Activated B cell treated with CpG ODN at 0.5 μM for 24 hours (primary cell): ENCODE data around the gene ITPA. TPM values are rescaled to one million over a fixed set of nuclear protein-coding genes. Genes with fewer than 3 reads are reported as not detected.
A peak's percentile ranks its signal among the peaks of the same experiment; 100 is the strongest.

Source experiments
- ATAC-seq: fragments of 200-7000 bp; cut with Tn5 transposase; one replicate; pipeline ENCODE4 v1.10.0; 2021; ENCODE audit warnings: low read depth, mild to moderate bottlenecking, moderate library complexity
- CTCF ChIA-PET: fragments of 350-600 bp; sonication (Branson Sonifier 250); formaldehyde crosslinking; loops from one replicate; lab custom pipeline; 2021; ENCODE audit warnings: antibody characterized with exemption; lab: Charles Lee
- POLR2A ChIA-PET: fragments of 350-600 bp; sonication (Branson Sonifier 250); formaldehyde crosslinking; loops from one replicate; lab custom pipeline; 2021; ENCODE audit warnings: antibody characterized with exemption; lab: Charles Lee
- DNase-seq: peaks from one replicate; pipeline ENCODE4 v3.0.0; 2022
- H3K27ac Mint-ChIP-seq: one replicate; pipeline ENCODE4 v1.8.0; 2020; ENCODE audit warnings: mixed read lengths
- H3K27me3 Mint-ChIP-seq: one replicate; pipeline ENCODE4 v1.8.0; 2021; ENCODE audit warnings: mixed read lengths
- H3K36me3 Mint-ChIP-seq: one replicate; pipeline ENCODE4 v1.8.0; 2021; ENCODE audit warnings: low read depth, mixed read lengths
- H3K4me1 Mint-ChIP-seq: one replicate; pipeline ENCODE4 v1.8.0; 2021; ENCODE audit warnings: mixed read lengths
- H3K4me3 Mint-ChIP-seq: one replicate; pipeline ENCODE4 v1.8.0; 2020; ENCODE audit warnings: mild to moderate bottlenecking, mixed read lengths
- H3K9me3 Mint-ChIP-seq: one replicate; pipeline ENCODE4 v1.8.0; 2020; ENCODE audit warnings: mixed read lengths
- intact Hi-C: fragments of 100-400 bp; cut with micrococcal nuclease; formaldehyde crosslinking; loops from one replicate; pipeline ENCODE4 v1.15.1; 2024
- total RNA-seq: library from RNA; stranded (reverse); gene quantifications from 2 replicates; pipeline ENCODE4 v1.2.3, GENCODE V29; 2022
- TF ChIP-seq, protein P1 (sequence below): fragments of 200-600 bp; IDR thresholded peaks from one replicate; pipeline ENCODE4 v1.8.0; 2022; ENCODE audit warnings: antibody characterized with exemption, mild to moderate bottlenecking

Gene ITPA
- total RNA-seq, 1 donor from 2014 or later, result 84.8 TPM

DNA sequence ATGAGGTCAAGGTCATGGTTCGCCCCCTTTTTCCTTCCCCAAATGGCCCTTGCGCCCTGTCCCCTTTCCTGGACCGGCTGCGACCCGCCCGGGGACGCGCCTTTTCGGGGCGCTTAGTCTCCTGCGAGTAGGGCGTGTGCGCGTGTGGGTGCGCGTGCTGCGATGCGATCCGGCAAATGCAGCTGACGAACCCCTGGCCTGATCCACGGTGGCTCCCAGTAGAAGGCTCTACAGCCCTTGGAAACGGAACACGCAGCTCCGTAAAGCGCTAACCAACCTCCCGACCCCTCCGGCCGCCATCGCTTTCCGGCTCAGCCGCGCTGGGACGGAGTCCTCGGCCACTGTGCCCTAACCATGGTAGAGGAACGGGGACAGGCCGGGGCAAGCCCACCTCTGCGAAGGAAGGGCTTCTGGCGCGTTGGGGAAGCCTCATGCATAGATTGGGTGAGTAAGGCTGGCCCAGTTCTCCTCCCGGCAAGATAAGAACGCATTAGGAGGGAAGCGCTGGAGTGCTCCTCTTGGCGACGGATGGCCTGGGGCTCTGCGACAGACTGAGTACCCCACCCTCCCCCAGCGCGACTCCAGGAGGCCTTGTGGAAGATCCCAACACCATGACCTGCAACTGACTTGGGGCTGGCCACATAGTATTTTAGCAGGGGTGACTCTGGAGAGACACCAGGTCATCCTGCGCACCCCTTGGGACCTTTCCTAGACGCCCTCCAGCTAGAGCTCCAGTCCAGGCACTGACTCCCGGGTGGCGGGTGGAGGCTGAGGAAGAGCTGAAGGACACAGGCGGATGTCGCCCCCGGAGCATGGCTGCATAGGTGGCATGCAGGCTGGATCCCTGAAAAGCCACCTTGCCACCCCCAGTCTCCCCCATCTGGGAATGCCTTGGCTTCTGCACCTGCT is 30.8 kb downstream of the ITPA start:
- H3K9me3 Mint-ChIP-seq, result no peaks in the 10 kb centered on the region
- ATAC-seq (no peak), DNase-seq (no peak)
- TF ChIP-seq, protein P1, sequence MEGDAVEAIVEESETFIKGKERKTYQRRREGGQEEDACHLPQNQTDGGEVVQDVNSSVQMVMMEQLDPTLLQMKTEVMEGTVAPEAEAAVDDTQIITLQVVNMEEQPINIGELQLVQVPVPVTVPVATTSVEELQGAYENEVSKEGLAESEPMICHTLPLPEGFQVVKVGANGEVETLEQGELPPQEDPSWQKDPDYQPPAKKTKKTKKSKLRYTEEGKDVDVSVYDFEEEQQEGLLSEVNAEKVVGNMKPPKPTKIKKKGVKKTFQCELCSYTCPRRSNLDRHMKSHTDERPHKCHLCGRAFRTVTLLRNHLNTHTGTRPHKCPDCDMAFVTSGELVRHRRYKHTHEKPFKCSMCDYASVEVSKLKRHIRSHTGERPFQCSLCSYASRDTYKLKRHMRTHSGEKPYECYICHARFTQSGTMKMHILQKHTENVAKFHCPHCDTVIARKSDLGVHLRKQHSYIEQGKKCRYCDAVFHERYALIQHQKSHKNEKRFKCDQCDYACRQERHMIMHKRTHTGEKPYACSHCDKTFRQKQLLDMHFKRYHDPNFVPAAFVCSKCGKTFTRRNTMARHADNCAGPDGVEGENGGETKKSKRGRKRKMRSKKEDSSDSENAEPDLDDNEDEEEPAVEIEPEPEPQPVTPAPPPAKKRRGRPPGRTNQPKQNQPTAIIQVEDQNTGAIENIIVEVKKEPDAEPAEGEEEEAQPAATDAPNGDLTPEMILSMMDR, result no peak
- intact Hi-C loops, result loop anchor here (2.0 to 5.0 kb wide), 3 partner anchors 21 to 167 kb away; partner anchors contain the start of genes DDRGK1 and DNAAF9
- ChIA-PET POLR2A (interaction anchor here (1.0 to 1.5 kb wide), 2 partner anchors 32 to 576 kb away, joined by 3 read pairs; partner anchors contain the start of gene IDH3B), CTCF (interaction anchor here (0.7 kb wide), 1 partner anchor 22 kb away, joined by 3 read pairs; no protein-coding TSS in a partner anchor)
- peaks cover 48% of the 10 kb centered on the region for H3K27me3 Mint-ChIP-seq
- no peak overlapping the region for H3K27ac Mint-ChIP-seq
- H3K4me3 Mint-ChIP-seq, result peak overlapping the region; percentile 89
- H3K4me1 Mint-ChIP-seq, result peaks cover 7% of the 10 kb centered on the region
- peaks cover 1% of the 10 kb centered on the region for H3K36me3 Mint-ChIP-seq

DNA sequence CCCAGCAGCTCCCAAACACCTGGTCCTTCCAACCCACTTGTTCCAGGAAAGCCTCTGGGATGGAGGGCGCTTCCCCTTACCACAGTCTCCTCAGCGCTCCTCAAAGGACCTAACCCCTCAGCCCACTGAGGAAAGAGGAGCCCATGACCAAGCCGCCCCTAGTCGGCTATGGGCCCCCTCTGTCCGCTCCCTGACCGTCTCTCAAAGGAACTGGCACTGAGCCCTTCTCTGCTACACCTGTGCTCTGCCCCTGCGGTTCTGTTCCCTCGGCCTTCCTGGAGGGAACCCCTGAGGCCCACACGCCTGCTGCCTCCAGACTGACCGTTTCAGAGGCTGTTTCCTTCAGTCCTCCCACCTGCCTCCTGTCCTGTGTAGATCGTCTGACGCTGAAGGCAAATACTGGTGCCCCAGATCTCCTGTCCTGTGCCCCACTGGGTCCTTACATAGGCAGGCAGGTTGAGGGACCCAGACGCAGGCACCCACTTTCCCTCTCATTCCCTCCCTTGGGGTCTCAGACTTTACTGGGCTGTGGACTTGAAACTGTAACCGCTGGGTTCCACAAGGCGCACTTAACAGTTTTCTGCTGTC is 31.6 kb downstream of the ITPA start:
- no peak for DNase-seq
- no peak for ATAC-seq
- Mint-ChIP-seq H3K36me3 (peaks cover 1% of the 10 kb centered on the region), H3K4me1 (peaks cover 7% of the 10 kb centered on the region), H3K4me3 (peak overlapping the region; percentile 12), H3K27me3 (peaks cover 45% of the 10 kb centered on the region), H3K27ac (no peak overlapping the region), H3K9me3 (no peaks in the 10 kb centered on the region)
- POLR2A ChIA-PET, result no interaction called here
- TF ChIP-seq, protein P1, result no peak
- CTCF ChIA-PET, result no interaction called here
- intact Hi-C loops, result no loop called here

DNA sequence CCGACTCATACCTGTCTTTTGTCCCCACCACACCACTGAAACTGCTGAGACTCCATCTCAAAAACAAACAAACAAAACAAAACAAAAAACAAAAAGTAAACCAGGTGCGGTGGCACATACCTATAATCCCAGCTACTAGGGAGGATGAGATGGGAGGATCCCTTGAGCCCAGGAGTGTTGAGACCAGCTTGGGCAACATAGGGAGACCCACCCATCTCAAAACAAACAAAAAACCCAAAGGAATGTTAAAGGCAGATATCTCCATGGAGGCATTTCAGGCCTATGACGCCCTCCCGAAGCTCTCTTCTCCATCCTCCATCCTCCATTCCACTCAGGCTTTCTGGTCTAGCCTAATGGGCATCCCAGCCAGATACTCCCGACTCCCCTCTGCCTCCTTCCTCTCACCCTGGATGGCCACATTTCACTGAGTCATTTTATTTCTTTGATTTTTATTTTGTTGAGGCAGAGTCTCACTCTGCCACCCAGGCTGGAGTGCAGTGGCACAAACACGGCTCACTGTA is 32.9 kb downstream of the ITPA start:
- TF ChIP-seq, protein P1, result no peak
- DNase-seq (no peak), ATAC-seq (no peak)
- H3K4me1 Mint-ChIP-seq, result peaks cover 7% of the 10 kb centered on the region
- peaks cover 1% of the 10 kb centered on the region for H3K36me3 Mint-ChIP-seq
- peaks cover 35% of the 10 kb centered on the region for H3K27me3 Mint-ChIP-seq
- no peak overlapping the region for H3K4me3 Mint-ChIP-seq
- H3K9me3 Mint-ChIP-seq, result no peaks in the 10 kb centered on the region
- CTCF ChIA-PET, result no interaction called here
- POLR2A ChIA-PET, result interaction anchor here (0.7 kb wide), 1 partner anchor 27 kb away, joined by 6 read pairs; no protein-coding TSS in a partner anchor
- intact Hi-C loops, result no loop called here
- H3K27ac Mint-ChIP-seq, result no peak overlapping the region

DNA sequence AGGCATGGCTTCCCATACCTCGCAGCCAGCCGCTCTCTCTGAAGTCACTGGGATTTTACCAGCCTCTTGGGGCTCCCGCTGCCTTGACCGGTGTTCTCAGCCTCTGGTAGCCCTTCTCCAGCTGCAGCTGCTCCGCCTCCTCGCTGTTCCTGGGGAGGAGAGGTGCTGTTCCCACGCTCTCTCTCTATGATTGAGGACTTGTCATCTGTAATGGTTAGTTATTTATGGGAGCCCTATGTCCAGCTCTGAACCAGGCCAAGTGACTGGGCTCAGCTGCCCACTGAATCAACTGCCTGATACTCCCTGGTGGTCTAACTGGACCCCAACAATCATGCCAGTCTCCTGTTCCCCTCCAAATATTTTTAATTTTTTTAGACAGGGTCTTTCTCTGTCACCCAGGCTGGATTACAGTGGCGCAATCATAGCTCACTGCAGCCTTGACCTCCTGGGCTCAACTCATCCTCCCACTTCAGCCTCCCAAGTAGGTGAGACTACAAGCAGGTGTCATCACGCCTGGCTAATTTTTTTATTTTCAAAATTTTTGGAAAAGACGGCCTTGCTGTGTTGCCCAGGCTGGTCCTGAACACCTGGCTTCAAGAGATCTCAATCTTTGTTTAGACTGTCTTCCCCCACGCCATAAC is 34.5 kb downstream of the ITPA start:
- Mint-ChIP-seq H3K27me3 (peaks cover 38% of the 10 kb centered on the region), H3K27ac (no peak overlapping the region), H3K4me1 (peaks cover 12% of the 10 kb centered on the region), H3K4me3 (no peak overlapping the region), H3K9me3 (no peaks in the 10 kb centered on the region), H3K36me3 (peaks cover 1% of the 10 kb centered on the region)
- no peak for ATAC-seq
- no peak for DNase-seq
- TF ChIP-seq, protein P1, result no peak
- POLR2A ChIA-PET, result no interaction called here
- CTCF ChIA-PET, result no interaction called here
- intact Hi-C loops, result no loop called here
